MCF 10A (cell line): ENCODE measurements around the gene PLSCR3. TPM values are rescaled to one million over a fixed set of nuclear protein-coding genes. Genes with fewer than 3 reads are reported as not detected.

Experiments used
- BruUV-seq: library from RNA; stranded (reverse); fragments of 400-500 nt; replicated peaks from 2 replicates; lab custom pipeline; 2021; lab: Mats Ljungman, UMichigan
- CTCF ChIA-PET: fragments of 300-600 bp; sonication (Branson Sonifier 250); formaldehyde crosslinking; extraction: SDS; loops from one replicate; lab custom pipeline; 2021; ENCODE audit warnings: antibody characterized with exemption, inconsistent platforms; lab: Yijun Ruan, JAX
- POLR2A ChIA-PET: fragments of 300-600, 350-650 bp; sonication (Branson Sonifier 250); formaldehyde crosslinking; extraction: SDS; loops from one replicate; lab custom pipeline; 2020; ENCODE audit warnings: antibody characterized with exemption, inconsistent platforms; lab: Yijun Ruan, JAX
- DNase-seq: peaks from one replicate; pipeline ENCODE4 v3.0.0-alpha.2; 2018; ENCODE audit not compliant: unreplicated experiment
- H3K27ac Mint-ChIP-seq: one replicate; pipeline ENCODE4 v1.8.0; 2022; ENCODE audit warnings: mild to moderate bottlenecking, low read depth, mixed read lengths; ENCODE audit not compliant: unreplicated experiment
- H3K27me3 Mint-ChIP-seq: one replicate; pipeline ENCODE4 v1.8.0; 2022; ENCODE audit warnings: mixed read lengths; ENCODE audit not compliant: insufficient read depth, unreplicated experiment
- H3K36me3 Mint-ChIP-seq: one replicate; pipeline ENCODE4 v1.8.0; 2022; ENCODE audit warnings: mild to moderate bottlenecking, moderate library complexity, mixed read lengths; ENCODE audit not compliant: insufficient read depth, unreplicated experiment
- H3K4me1 Mint-ChIP-seq: one replicate; pipeline ENCODE4 v1.8.0; 2022; ENCODE audit warnings: mixed read lengths; ENCODE audit not compliant: insufficient read depth, unreplicated experiment
- H3K4me3 Mint-ChIP-seq: one replicate; pipeline ENCODE4 v1.8.0; 2022; ENCODE audit warnings: mild to moderate bottlenecking, moderate library complexity, mixed read lengths; ENCODE audit not compliant: unreplicated experiment
- H3K9me3 Mint-ChIP-seq: one replicate; pipeline ENCODE4 v1.8.0; 2022; ENCODE audit warnings: mixed read lengths; ENCODE audit not compliant: unreplicated experiment
- CTCF ChIP-seq: fragments of 200-600 bp; IDR thresholded peaks from one replicate; pipeline ENCODE4 v1.8.0; 2022; ENCODE audit warnings: antibody characterized with exemption, mild to moderate bottlenecking; ENCODE audit not compliant: unreplicated experiment
- intact Hi-C: fragments of 100-400 bp; cut with micrococcal nuclease; formaldehyde crosslinking; loops from 2 replicates; pipeline ENCODE4 v1.14.1; 2022
- total RNA-seq: library from RNA; stranded (reverse); gene quantifications from 2 replicates; pipeline ENCODE4 v1.2.3, GENCODE V29; 2022

The PLSCR3 gene
- total RNA-seq, 1 experiment from 2014 or later = 59.0 TPM

GRCh38 chr17:7409716-7410115, 15.4 kb upstream of the PLSCR3 start:
- BruUV-seq = no TSS peak
- H3K9me3 Mint-ChIP-seq = no peaks in the 10 kb centered on the region
- intact Hi-C loops = no loop called here
- H3K36me3 Mint-ChIP-seq = peaks cover 12% of the 10 kb centered on the region
- peaks cover 10% of the 10 kb centered on the region for H3K4me1 Mint-ChIP-seq
- H3K4me3 Mint-ChIP-seq = no peak overlapping the region
- TF ChIP-seq CTCF = no peak
- POLR2A ChIA-PET = interaction anchor here (0.7 kb wide), 1 partner anchor 1944 kb away, joined by 3 read pairs; no protein-coding TSS in a partner anchor
- CTCF ChIA-PET = no interaction called here
- no peak for DNase-seq
- no peak overlapping the region for H3K27ac Mint-ChIP-seq
- no peaks in the 10 kb centered on the region for H3K27me3 Mint-ChIP-seq

- intact Hi-C loops = no loop called here
- peaks cover 10% of the 10 kb centered on the region for H3K4me1 Mint-ChIP-seq
These were observed 14.5 kb upstream of the PLSCR3 start for GRCh38 chr17:7408863-7409262.

GRCh38 chr17:7408252-7408727, 14.0 kb upstream of the PLSCR3 start:
- no peak for TF ChIP-seq CTCF
- CTCF ChIA-PET = no interaction called here
- Mint-ChIP-seq H3K27me3 (no peaks in the 10 kb centered on the region), H3K9me3 (no peaks in the 10 kb centered on the region), H3K36me3 (peaks cover 12% of the 10 kb centered on the region), H3K27ac (no peak overlapping the region), H3K4me3 (no peak overlapping the region), H3K4me1 (peaks cover 11% of the 10 kb centered on the region)
- intact Hi-C loops = no loop called here
- BruUV-seq = no TSS peak
- no peak for DNase-seq
- POLR2A ChIA-PET = no interaction called here

More at GRCh38 chr17:7408863-7409262, 14.5 kb upstream of the PLSCR3 start:
- ChIA-PET CTCF (no interaction called here), POLR2A (interaction anchor here (0.7 kb wide), 1 partner anchor 1943 kb away, joined by 3 read pairs; no protein-coding TSS in a partner anchor)
- BruUV-seq = no TSS peak
- H3K9me3 Mint-ChIP-seq = no peaks in the 10 kb centered on the region
- no peak overlapping the region for H3K4me3 Mint-ChIP-seq
- H3K27me3 Mint-ChIP-seq = no peaks in the 10 kb centered on the region
- no peak overlapping the region for H3K27ac Mint-ChIP-seq
- peaks cover 12% of the 10 kb centered on the region for H3K36me3 Mint-ChIP-seq
- no peak for TF ChIP-seq CTCF
- DNase-seq = no peak

- H3K4me3 Mint-ChIP-seq = no peak within 1 kb of the TSS
- no peaks in the 10 kb centered on the region for H3K9me3 Mint-ChIP-seq
- H3K27me3 Mint-ChIP-seq = no peaks in the 10 kb centered on the region
- TF ChIP-seq CTCF = no peak
- H3K27ac Mint-ChIP-seq = no peak within 1 kb of the TSS
- ChIA-PET CTCF (interaction anchor here (0.5 to 0.9 kb wide), 4 partner anchors 29 to 362 kb away, joined by 3 read pairs; no protein-coding TSS in a partner anchor), POLR2A (no interaction called here)
- no TSS peak for BruUV-seq
- DNase-seq = no peak
- peaks cover 12% of the 10 kb centered on the region for H3K36me3 Mint-ChIP-seq
- intact Hi-C loops = no loop called here
- H3K4me1 Mint-ChIP-seq = peaks cover 16% of the 10 kb centered on the region
These were observed 13.3 kb upstream of the PLSCR3 start, which contains the start of gene NLGN2 for GRCh38 chr17:7407485-7408251. Gene NLGN2 (plus strand): TSS chr17:7407845. CDS start chr17:7408256, 411 bp downstream.
